Mesothelial cell of epicardium (in vitro differentiated cells): ENCODE data around the gene TTC8. TPM values are rescaled to one million over a fixed set of nuclear protein-coding genes. Genes with fewer than 3 reads are reported as not detected.

Source experiments
- DNase-seq, 2 experiments: peaks; one replicate each; pipeline ENCODE4 v3.0.0; 2021; ENCODE audit warnings: low spot score in 2 of 2; ENCODE audit not compliant: unreplicated experiment in 2 of 2
- H3K27ac Mint-ChIP-seq: 2 replicates; pipeline ENCODE4 v1.8.0; 2021; ENCODE audit warnings: mixed read lengths
- H3K27me3 Mint-ChIP-seq: 2 replicates; pipeline ENCODE4 v1.8.0; 2021; ENCODE audit warnings: low read depth, mixed read lengths
- H3K36me3 Mint-ChIP-seq: 2 replicates; pipeline ENCODE4 v1.8.0; 2021; ENCODE audit warnings: mixed read lengths
- H3K4me1 Mint-ChIP-seq: 2 replicates; pipeline ENCODE4 v1.8.0; 2021; ENCODE audit warnings: mixed read lengths
- H3K4me3 Mint-ChIP-seq: 2 replicates; pipeline ENCODE4 v1.8.0; 2021; ENCODE audit warnings: mild to moderate bottlenecking, moderate library complexity, mixed read lengths
- H3K9me3 Mint-ChIP-seq: 2 replicates; pipeline ENCODE4 v1.8.0; 2021; ENCODE audit warnings: mixed read lengths
- CTCF ChIP-seq: fragments of 200-600 bp; sonication (generic); IDR thresholded peaks from one replicate; pipeline ENCODE4 v1.5.0; 2021; ENCODE audit warnings: antibody characterized with exemption; ENCODE audit not compliant: unreplicated experiment
- total RNA-seq: library from RNA; stranded (reverse); gene quantifications from 3 replicates; pipeline ENCODE4 v1.2.1, GENCODE V29; 2021

Gene TTC8
- total RNA-seq, 1 donor from 2014 or later: 29.0 TPM

GRCh38 chr14:88791252-88791621, 33.2 kb upstream of the TTC8 start:
- Mint-ChIP-seq H3K4me1 (peaks cover 3% of the 10 kb centered on the region), H3K27ac (no peak overlapping the region), H3K9me3 (no peaks in the 10 kb centered on the region), H3K27me3 (peaks cover 76% of the 10 kb centered on the region), H3K36me3 (no peaks in the 10 kb centered on the region), H3K4me3 (no peak overlapping the region)
- TF ChIP-seq CTCF: no peak
- no peak for DNase-seq

- H3K36me3 Mint-ChIP-seq: no peaks in the 10 kb centered on the region
- H3K4me3 Mint-ChIP-seq: peak overlapping the region; percentile 65
- no peak for TF ChIP-seq CTCF
- peaks cover 73% of the 10 kb centered on the region for H3K27me3 Mint-ChIP-seq
- peak in 1 of 2 experiments; percentile 45 for DNase-seq
- peaks cover 3% of the 10 kb centered on the region for H3K4me1 Mint-ChIP-seq
- H3K27ac Mint-ChIP-seq: no peak overlapping the region
- no peaks in the 10 kb centered on the region for H3K9me3 Mint-ChIP-seq
Measured at GRCh38 chr14:88791629-88792472, 32.6 kb upstream of the TTC8 start.

DNA sequence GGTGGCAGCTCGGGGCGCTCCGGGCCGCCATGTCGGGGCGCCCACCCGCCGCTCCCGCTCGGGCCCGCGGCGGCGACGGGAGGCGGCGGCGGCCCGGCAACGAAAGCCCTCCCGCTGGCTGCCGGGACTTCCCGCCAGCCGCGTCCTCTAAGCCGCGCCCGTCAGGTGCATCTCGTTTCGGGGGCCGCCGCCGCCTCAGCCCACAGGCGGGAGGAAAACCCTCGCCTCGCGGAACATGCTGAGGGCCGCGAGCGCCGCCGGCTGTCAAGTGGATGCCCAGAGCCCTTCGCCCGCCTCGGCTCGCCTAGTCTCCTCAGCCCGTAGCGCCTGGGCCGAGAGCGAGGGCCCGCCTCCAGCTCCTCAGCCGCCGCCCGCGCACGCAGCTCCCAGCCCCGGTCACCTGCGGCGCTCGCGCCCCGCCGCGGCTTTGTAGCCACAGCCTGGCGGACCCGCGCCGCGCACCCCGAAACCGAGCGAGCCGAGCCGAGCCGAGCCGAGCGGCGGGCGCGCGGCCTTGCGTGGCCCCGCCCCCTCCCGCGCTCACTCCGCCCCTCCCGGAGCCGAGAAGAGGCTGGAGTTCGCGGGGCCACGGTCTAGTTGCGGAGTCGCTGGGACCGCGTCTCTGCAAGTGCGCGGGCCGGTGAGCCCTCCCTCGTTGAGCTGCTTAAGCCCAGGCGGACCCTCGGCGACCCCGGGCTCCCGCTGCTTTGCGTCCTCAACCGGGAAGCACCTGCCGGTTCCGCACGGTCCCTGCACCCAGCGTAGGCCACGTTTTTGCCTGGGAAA, 31.8 kb upstream of the TTC8 start, which contains the start of gene EML5:
EML5 (minus strand) TSS at position 481 of the 786 bp plus-strand sequence; CDS start at position 31, 450 bp downstream.
- DNase-seq: peak; percentile 77 to 87
- Mint-ChIP-seq H3K36me3 (no peaks in the 10 kb centered on the region), H3K27ac (no peak within 1 kb of the TSS), H3K4me3 (peak within 1 kb of the TSS; percentile 71), H3K4me1 (peaks cover 3% of the 10 kb centered on the region), H3K9me3 (no peaks in the 10 kb centered on the region), H3K27me3 (peaks cover 69% of the 10 kb centered on the region)
- TF ChIP-seq CTCF: peak; percentile 45

DNA sequence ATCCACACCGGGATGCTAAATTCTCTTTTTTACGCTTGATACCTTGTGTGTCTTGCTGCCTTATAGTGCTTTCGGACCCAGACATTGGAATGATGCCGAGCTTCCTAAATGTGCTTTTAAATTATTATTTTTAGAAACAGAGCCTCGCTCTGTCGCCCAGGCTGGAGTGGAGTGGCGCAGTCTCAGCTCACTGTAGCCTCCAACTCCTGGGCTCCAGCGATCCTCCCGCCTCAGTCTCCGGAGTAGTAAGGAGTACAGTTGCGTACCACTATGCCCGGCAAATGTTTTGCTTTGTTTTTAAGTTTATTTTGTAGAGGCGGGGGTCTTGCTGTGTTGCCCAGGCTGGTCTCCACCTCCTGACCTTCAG, 31.2 kb upstream of the TTC8 start:
- no peak for DNase-seq
- H3K4me3 Mint-ChIP-seq: peak overlapping the region; percentile 71
- H3K27ac Mint-ChIP-seq: no peak overlapping the region
- peaks cover 67% of the 10 kb centered on the region for H3K27me3 Mint-ChIP-seq
- TF ChIP-seq CTCF: no peak
- H3K9me3 Mint-ChIP-seq: no peaks in the 10 kb centered on the region
- no peaks in the 10 kb centered on the region for H3K36me3 Mint-ChIP-seq
- H3K4me1 Mint-ChIP-seq: peaks cover 3% of the 10 kb centered on the region

DNA sequence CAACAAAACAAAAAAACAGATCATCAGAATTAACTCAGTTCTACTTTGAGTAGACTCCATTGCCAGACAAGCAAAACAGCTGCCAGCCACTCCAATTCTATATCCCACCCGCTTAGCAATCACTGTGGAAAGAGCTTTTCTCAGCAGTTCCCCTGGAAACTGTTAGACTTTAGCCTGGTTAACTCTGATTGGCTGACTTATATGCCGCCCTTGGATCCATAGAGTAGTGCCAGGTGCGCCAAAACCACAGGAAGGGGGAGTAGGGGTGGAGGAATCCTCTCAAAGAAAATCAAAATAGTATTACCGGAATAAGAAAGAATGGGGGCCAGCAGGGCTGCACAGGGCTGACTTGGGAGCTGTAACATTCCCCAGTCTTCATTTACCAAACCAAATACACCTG, 26.3 kb upstream of the TTC8 start:
- Mint-ChIP-seq H3K4me1 (no peaks in the 10 kb centered on the region), H3K4me3 (no peak overlapping the region), H3K36me3 (no peaks in the 10 kb centered on the region), H3K27me3 (peaks cover 50% of the 10 kb centered on the region), H3K9me3 (no peaks in the 10 kb centered on the region), H3K27ac (no peak overlapping the region)
- TF ChIP-seq CTCF: no peak
- DNase-seq: no peak
